GM23338 (cell line): ENCODE data around the gene HBZ. TPM values are rescaled to one million over a fixed set of nuclear protein-coding genes. Genes with fewer than 3 reads are reported as not detected.

Experiments
- ATAC-seq: fragments of 200-7000 bp; cut with Tn5 transposase; 3 replicates; pipeline ENCODE4 v1.9.1; 2020
- DNase-seq: peaks from one replicate; pipeline ENCODE4 v3.0.0-alpha.2; 2015; ENCODE audit warnings: low spot score
- H2AFZ ChIP-seq: fragments of 200-600 bp; sonication (generic); 2 replicates; pipeline ENCODE4 v1.8.0; 2016; ENCODE audit warnings: antibody characterized with exemption, mild to moderate bottlenecking, moderate library complexity
- H3F3A ChIP-seq: fragments of 200-600 bp; sonication (generic); replicated peaks from 2 replicates; pipeline ENCODE4 v1.8.0; 2017; ENCODE audit warnings: antibody characterized with exemption, mixed run types, low read depth
- H3K27ac ChIP-seq: fragments of 200-600 bp; sonication (generic); 2 replicates; pipeline ENCODE4 v1.6.1; 2016; ENCODE audit warnings: low read depth
- H3K27me3 ChIP-seq: fragments of 200-600 bp; sonication (generic); 2 replicates; pipeline ENCODE4 v1.8.0; 2016; ENCODE audit warnings: mild to moderate bottlenecking, mixed run types, moderate library complexity; ENCODE audit not compliant: insufficient read depth
- H3K36me3 ChIP-seq: fragments of 200-600 bp; sonication (generic); 2 replicates; pipeline ENCODE4 v1.8.0; 2016; ENCODE audit warnings: mild to moderate bottlenecking; ENCODE audit not compliant: insufficient read depth
- H3K4me1 ChIP-seq: fragments of 200-600 bp; sonication (generic); 2 replicates; pipeline ENCODE4 v1.8.0; 2016; ENCODE audit warnings: mild to moderate bottlenecking, moderate library complexity; ENCODE audit not compliant: insufficient read depth
- H3K4me2 ChIP-seq: fragments of 200-600 bp; sonication (generic); 2 replicates; pipeline ENCODE4 v1.7.1; 2017; ENCODE audit warnings: mixed run types
- H3K4me3 ChIP-seq: fragments of 200-600 bp; sonication (generic); 2 replicates; pipeline ENCODE4 v1.6.1; 2016; ENCODE audit warnings: mixed run types
- H3K79me2 ChIP-seq: fragments of 200-600 bp; sonication (generic); replicated peaks from 2 replicates; pipeline ENCODE4 v1.8.0; 2017; ENCODE audit warnings: mild to moderate bottlenecking; ENCODE audit not compliant: insufficient read depth
- H3K9me2 ChIP-seq: fragments of 200-600 bp; sonication (generic); 2 replicates; pipeline ENCODE4 v1.8.0; 2017; ENCODE audit not compliant: insufficient read depth
- H4K20me1 ChIP-seq: fragments of 200-600 bp; sonication (generic); replicated peaks from 2 replicates; pipeline ENCODE4 v1.8.0; 2017; ENCODE audit warnings: mild to moderate bottlenecking; ENCODE audit not compliant: insufficient read depth
- H3K27ac Mint-ChIP-seq: 2 replicates; pipeline ENCODE4 v1.8.0; 2020; ENCODE audit warnings: inconsistent platforms, mild to moderate bottlenecking, moderate library complexity, mixed read lengths
- H3K27me3 Mint-ChIP-seq: 3 replicates; pipeline ENCODE4 v1.8.0; 2022; ENCODE audit warnings: low read depth, mild to moderate bottlenecking, moderate library complexity, mixed read lengths, inconsistent platforms; ENCODE audit not compliant: insufficient read depth, poor library complexity
- H3K36me3 Mint-ChIP-seq: 3 replicates; pipeline ENCODE4 v1.8.0; 2021; ENCODE audit warnings: low read depth, mild to moderate bottlenecking, inconsistent platforms, moderate library complexity, mixed read lengths
- H3K4me1 Mint-ChIP-seq: 3 replicates; pipeline ENCODE4 v1.8.0; 2020; ENCODE audit warnings: mild to moderate bottlenecking, inconsistent platforms, mixed read lengths
- H3K4me3 Mint-ChIP-seq: 3 replicates; pipeline ENCODE4 v1.8.0; 2021; ENCODE audit warnings: moderate library complexity, mild to moderate bottlenecking, inconsistent platforms, mixed read lengths
- H3K9me3 Mint-ChIP-seq: 3 replicates; pipeline ENCODE4 v1.8.0; 2020; ENCODE audit warnings: moderate library complexity, mild to moderate bottlenecking, inconsistent platforms, mixed read lengths
- CREB1 ChIP-seq: fragments of 250-450 bp; sonication (Bioruptor Pico); IDR thresholded peaks from 2 replicates; pipeline ENCODE4 v1.5.0; 2020; ENCODE audit warnings: low read depth, mild to moderate bottlenecking, moderate library complexity
- CTCF ChIP-seq, 2 experiments: fragments of 200-600 bp in 1 of 2; sonication (generic) in 1 of 2; conservative IDR thresholded peaks; 2 replicates each; pipeline versions ENCODE4 v1.5.1 to v1.6.1; 2016 to 2017; ENCODE audit warnings: antibody characterized with exemption in 2 of 2, low read depth in 2 of 2, mild to moderate bottlenecking in 2 of 2, moderate library complexity in 1 of 2
- ETS1 ChIP-seq: IDR thresholded peaks from 2 replicates; pipeline ENCODE4 v1.6.1; 2016; ENCODE audit warnings: antibody characterized with exemption
- EZH2 ChIP-seq: fragments of 200-600 bp; sonication (generic); IDR thresholded peaks from one replicate; pipeline ENCODE4 v1.8.0; 2017; ENCODE audit warnings: antibody characterized with exemption, mild to moderate bottlenecking, low read depth; ENCODE audit not compliant: unreplicated experiment
- EZH2phosphoT487 ChIP-seq: fragments of 200-600 bp; sonication (generic); IDR thresholded peaks from one replicate; pipeline ENCODE4 v1.8.1; 2018; ENCODE audit warnings: antibody characterized with exemption; ENCODE audit not compliant: unreplicated experiment
- JUNB ChIP-seq: IDR thresholded peaks from one replicate; pipeline ENCODE4 v1.6.1; 2016; ENCODE audit warnings: antibody characterized with exemption; ENCODE audit not compliant: unreplicated experiment
- NANOG ChIP-seq: IDR thresholded peaks from 2 replicates; pipeline ENCODE4 v1.6.1; 2016; ENCODE audit warnings: antibody characterized with exemption, borderline replicate concordance
- POLR2AphosphoS5 ChIP-seq: IDR thresholded peaks from 2 replicates; pipeline ENCODE4 v1.6.1; 2016; ENCODE audit warnings: antibody characterized with exemption, low read depth
- REST ChIP-seq: IDR thresholded peaks from one replicate; pipeline ENCODE4 v1.6.1; 2018; ENCODE audit warnings: antibody characterized with exemption; ENCODE audit not compliant: unreplicated experiment
- STAT1 ChIP-seq: IDR thresholded peaks from one replicate; pipeline ENCODE4 v1.6.1; 2016; ENCODE audit warnings: antibody characterized with exemption; ENCODE audit not compliant: unreplicated experiment
- ZNF114 ChIP-seq: fragments of 250-450 bp; sonication (Bioruptor Pico); IDR thresholded peaks from 2 replicates; pipeline ENCODE4 v1.5.0; 2020; ENCODE audit warnings: mild to moderate bottlenecking, moderate library complexity
- ZNF331 ChIP-seq: fragments of 250-450 bp; sonication (Bioruptor Pico); IDR thresholded peaks from 2 replicates; pipeline ENCODE4 v1.5.0; 2020; ENCODE audit warnings: low read depth, mild to moderate bottlenecking, moderate library complexity
- ZNF462 ChIP-seq: fragments of 250-450 bp; sonication (Bioruptor Pico); IDR thresholded peaks from 2 replicates; pipeline ENCODE4 v1.5.0; 2020; ENCODE audit warnings: mild to moderate bottlenecking, moderate library complexity
- polyA plus RNA-seq: library from polyadenylated mRNA; unstranded; fragments of >200 nt; fragmentation: Nextera tagmentation; extraction: Ambion mirVana; gene quantifications from 2 replicates; pipeline ENCODE4 v1.2.1, GENCODE V29; 2016
- total RNA-seq: library from RNA; depleted of rRNA; stranded (reverse); fragments of >200 nt; shearing (Covaris generic); gene quantifications from 2 replicates; pipeline ENCODE4 v1.2.3, GENCODE V29; 2014

Gene HBZ
- total and polyA plus RNA-seq, 2 experiments from 2014 or later, result 0.39 TPM; not detected in 1

- H3K27me3 Mint-ChIP-seq, result peaks cover 73% of the 10 kb centered on the region
- Histone ChIP-seq H3K36me3 (no peaks in the 10 kb centered on the region), H3K27me3 (peaks cover 78% of the 10 kb centered on the region), H3F3A (peaks cover 19% of the 10 kb centered on the region; the same call in 1 of the 2 replicates), H4K20me1 (peaks cover 8% of the 10 kb centered on the region), H3K27ac (no peak overlapping the region), H3K4me3 (no peak overlapping the region), H2AFZ (no peak overlapping the region), H3K9me2 (no peaks in the 10 kb centered on the region), H3K79me2 (no peaks in the 10 kb centered on the region), H3K4me1 (peaks cover 10% of the 10 kb centered on the region; the same call in 1 of the 2 replicates), H3K4me2 (no peak overlapping the region)
- no peaks in the 10 kb centered on the region; the same call in 2 of the 3 replicates for H3K9me3 Mint-ChIP-seq
- TF ChIP-seq REST (no peak), STAT1 (no peak), CTCF (conservative IDR thresholded peaks at IDR 0.05; ENCODE audit: low read depth in 2 of 2) (no peak), EZH2phosphoT487 (no peak), ETS1 (no peak), POLR2AphosphoS5 (no peak), ZNF462 (CRISPR knock-in tag) (no peak), NANOG (no peak), EZH2 (no peak), CREB1 (CRISPR knock-in tag) (no peak), JUNB (no peak), ZNF114 (no peak), ZNF331 (CRISPR knock-in tag) (no peak)
- H3K27ac Mint-ChIP-seq, result no peak overlapping the region
- H3K36me3 Mint-ChIP-seq, result no peaks in the 10 kb centered on the region; the same call in 2 of the 3 replicates
- H3K4me1 Mint-ChIP-seq, result peaks cover 16% of the 10 kb centered on the region
- peak overlapping the region; percentile 42; the same call in 2 of the 3 replicates for H3K4me3 Mint-ChIP-seq
- DNase-seq, result no peak
- no peak for ATAC-seq
These were observed 25.7 kb downstream of the HBZ start for GRCh38 chr16:177981-178667.
